HG03103 (cell line): ENCODE data around the gene KANSL1.

ENCODE experiments used
- ATAC-seq: cut with Tn5 transposase; IDR thresholded peaks from one replicate; pipeline ENCODE4 v1.9.1; 2021; ENCODE audit warnings: low read depth; ENCODE audit not compliant: unreplicated experiment

KANSL1 gene

GRCh38 chr17:46044989-46045388 lies 148.2 kb downstream of the KANSL1 start:
- no peak for ATAC-seq

GRCh38 chr17:46044286-46044928 lies 148.8 kb downstream of the KANSL1 start:
- no peak for ATAC-seq

- no peak for ATAC-seq
These were observed 149.6 kb downstream of the KANSL1 start for GRCh38 chr17:46043606-46044005.

- no peak for ATAC-seq
These were observed 150.3 kb downstream of the KANSL1 start for GRCh38 chr17:46042925-46043324.

GRCh38 chr17:46042246-46042645 lies 151.0 kb downstream of the KANSL1 start:
- no peak for ATAC-seq

GRCh38 chr17:46039592-46040186 lies 153.5 kb downstream of the KANSL1 start:
- ATAC-seq = no peak

- ATAC-seq = no peak
These were observed 154.3 kb downstream of the KANSL1 start for GRCh38 chr17:46038937-46039336.

- ATAC-seq = no peak
These were observed 154.8 kb downstream of the KANSL1 start for GRCh38 chr17:46038414-46038813.

- ATAC-seq = no peak
These were observed 155.4 kb downstream of the KANSL1 start for GRCh38 chr17:46037722-46038255.

GRCh38 chr17:46036491-46036890 lies 156.7 kb downstream of the KANSL1 start:
- no peak for ATAC-seq

- ATAC-seq = no peak
These were observed 158.0 kb downstream of the KANSL1 start for GRCh38 chr17:46035112-46035818.

GRCh38 chr17:46033392-46033791 lies 159.8 kb downstream of the KANSL1 start:
- ATAC-seq = no peak

GRCh38 chr17:46032909-46033308 lies 160.3 kb downstream of the KANSL1 start:
- ATAC-seq = no peak

GRCh38 chr17:46031920-46032319 lies 161.3 kb downstream of the KANSL1 start:
- ATAC-seq = no peak

- ATAC-seq = no peak
These were observed 161.8 kb downstream of the KANSL1 start for GRCh38 chr17:46031440-46031839.

- no peak for ATAC-seq
These were observed 162.5 kb downstream of the KANSL1 start for GRCh38 chr17:46030752-46031151.

GRCh38 chr17:46029627-46030026 lies 163.6 kb downstream of the KANSL1 start:
- no peak for ATAC-seq

- no peak for ATAC-seq
These were observed 164.2 kb downstream of the KANSL1 start for GRCh38 chr17:46028981-46029565.

- ATAC-seq = no peak
These were observed 164.9 kb downstream of the KANSL1 start for GRCh38 chr17:46028374-46028773.

GRCh38 chr17:46027976-46028325 lies 165.3 kb downstream of the KANSL1 start:
- no peak for ATAC-seq
